HEK293T (cell line): ENCODE data around the gene NGF.

ENCODE experiments used
- CTCF ChIA-PET: fragments of 350-600 bp; formaldehyde crosslinking; extraction: SDS; loops from one replicate; lab custom pipeline; 2021; ENCODE audit warnings: antibody characterized with exemption, inconsistent platforms; lab: Yijun Ruan, JAX
- POLR2A ChIA-PET: fragments of 350-600 bp; formaldehyde crosslinking; extraction: SDS; loops from one replicate; lab custom pipeline; 2020; ENCODE audit warnings: antibody characterized with exemption, inconsistent platforms; lab: Yijun Ruan, JAX
- DNase-seq: peaks from one replicate; pipeline ENCODE4 v3.0.0; 2012; ENCODE audit warnings: mixed read lengths; ENCODE audit errors: extremely low spot score
- ARNT ChIP-seq: fragments of 450-650 bp; IDR thresholded peaks from 2 replicates; pipeline ENCODE4 v1.6.1; 2017; ENCODE audit warnings: mild to moderate bottlenecking
- BHLHE40 ChIP-seq: fragments of 450-650 bp; IDR thresholded peaks from 2 replicates; pipeline ENCODE4 v1.6.1; 2016; ENCODE audit warnings: mild to moderate bottlenecking, moderate library complexity, borderline replicate concordance
- CTBP1 ChIP-seq: fragments of 450-650 bp; IDR thresholded peaks from 2 replicates; pipeline ENCODE4 v1.6.1; 2016; ENCODE audit warnings: borderline replicate concordance
- ELF4 ChIP-seq: fragments of 450-650 bp; IDR thresholded peaks from 2 replicates; pipeline ENCODE4 v1.6.1; 2017; ENCODE audit warnings: antibody characterized with exemption
- FOXA1 ChIP-seq: fragments of 450-650 bp; IDR thresholded peaks from 2 replicates; pipeline ENCODE4 v1.6.1; 2016; ENCODE audit warnings: mild to moderate bottlenecking
- FOXK2 ChIP-seq: fragments of 450-650 bp; IDR thresholded peaks from 2 replicates; pipeline ENCODE4 v1.6.1; 2016; ENCODE audit warnings: mild to moderate bottlenecking
- FOXM1 ChIP-seq: fragments of 450-650 bp; IDR thresholded peaks from 2 replicates; pipeline ENCODE4 v1.6.1; 2017; ENCODE audit warnings: mild to moderate bottlenecking, borderline replicate concordance
- HDGF ChIP-seq: fragments of 450-650 bp; IDR thresholded peaks from 2 replicates; pipeline ENCODE4 v1.6.1; 2017; ENCODE audit warnings: antibody characterized with exemption, borderline replicate concordance
- L3MBTL2 ChIP-seq: fragments of 450-650 bp; conservative IDR thresholded peaks from 2 replicates; pipeline ENCODE4 v1.6.1; 2016; ENCODE audit warnings: mild to moderate bottlenecking
- LEF1 ChIP-seq: fragments of 450-650 bp; IDR thresholded peaks from 2 replicates; pipeline ENCODE4 v1.6.1; 2017; ENCODE audit warnings: mild to moderate bottlenecking, borderline replicate concordance
- NFRKB ChIP-seq: fragments of 450-650 bp; IDR thresholded peaks from 2 replicates; pipeline ENCODE4 v1.6.1; 2016; ENCODE audit warnings: mild to moderate bottlenecking, moderate library complexity
- PKNOX1 ChIP-seq: fragments of 450-650 bp; IDR thresholded peaks from 2 replicates; pipeline ENCODE4 v1.6.1; 2016
- SP1 ChIP-seq: fragments of 450-650 bp; IDR thresholded peaks from 2 replicates; pipeline ENCODE4 v1.6.1; 2017
- SUZ12 ChIP-seq: fragments of 450-650 bp; IDR thresholded peaks from 2 replicates; pipeline ENCODE4 v1.6.1; 2016; ENCODE audit warnings: mild to moderate bottlenecking
- TARDBP ChIP-seq: fragments of 450-650 bp; IDR thresholded peaks from 2 replicates; pipeline ENCODE4 v1.6.1; 2016
- ZNF384 ChIP-seq: fragments of 450-650 bp; IDR thresholded peaks from 2 replicates; pipeline ENCODE4 v1.6.1; 2016

NGF gene

GRCh38 chr1:115252585-115252984, 85.5 kb downstream of the NGF start:
- CTCF ChIA-PET, result no interaction called here
- TF ChIP-seq FOXA1 (no peak), HDGF (no peak), BHLHE40 (no peak), NFRKB (no peak), ELF4 (no peak), TARDBP (no peak), FOXK2 (no peak), SP1 (no peak), LEF1 (no peak), ARNT (no peak), CTBP1 (no peak), SUZ12 (no peak), FOXM1 (no peak), L3MBTL2 (no peak), PKNOX1 (no peak), ZNF384 (no peak)

GRCh38 chr1:115251856-115252255, 86.2 kb downstream of the NGF start:
- CTCF ChIA-PET, result interaction anchor here (0.6 to 1.2 kb wide), 2 partner anchors 49 to 207 kb away, joined by 3 to 4 read pairs; no protein-coding TSS in a partner anchor
- TF ChIP-seq BHLHE40, result no peak
- TF ChIP-seq ARNT, result no peak
- POLR2A ChIA-PET, result no interaction called here
- DNase-seq, result no peak

More at GRCh38 chr1:115252585-115252984, 85.5 kb downstream of the NGF start:
- POLR2A ChIA-PET, result no interaction called here
- DNase-seq, result no peak

- POLR2A ChIA-PET, result no interaction called here
- TF ChIP-seq FOXK2, result no peak
- no peak for TF ChIP-seq PKNOX1
- TF ChIP-seq L3MBTL2, result no peak
- TF ChIP-seq LEF1, result no peak
- TF ChIP-seq BHLHE40, result no peak
- no peak for TF ChIP-seq SP1
- no peak for TF ChIP-seq CTBP1
- TF ChIP-seq ARNT, result no peak
- no peak for TF ChIP-seq SUZ12
- no peak for TF ChIP-seq TARDBP
- no peak for TF ChIP-seq ELF4
- no peak for TF ChIP-seq ZNF384
- TF ChIP-seq NFRKB, result no peak
- no peak for TF ChIP-seq HDGF
- no peak for TF ChIP-seq FOXM1
- no peak for TF ChIP-seq FOXA1
- CTCF ChIA-PET, result interaction anchor here (0.6 to 1.2 kb wide), 2 partner anchors 49 to 207 kb away, joined by 3 to 4 read pairs; no protein-coding TSS in a partner anchor
- DNase-seq, result no peak
These were observed 86.7 kb downstream of the NGF start for GRCh38 chr1:115251340-115251748.

- CTCF ChIA-PET, result no interaction called here
These were observed 91.5 kb downstream of the NGF start for GRCh38 chr1:115246526-115246925.

GRCh38 chr1:115245227-115245626, 92.8 kb downstream of the NGF start:
- ChIA-PET CTCF (no interaction called here), POLR2A (no interaction called here)
- TF ChIP-seq BHLHE40 (no peak), SUZ12 (no peak), ELF4 (no peak), LEF1 (no peak), SP1 (no peak), ARNT (no peak), CTBP1 (no peak)

More at GRCh38 chr1:115246526-115246925, 91.5 kb downstream of the NGF start:
- DNase-seq, result no peak
- POLR2A ChIA-PET, result no interaction called here
- TF ChIP-seq FOXK2 (no peak), HDGF (no peak), PKNOX1 (no peak)

GRCh38 chr1:115242543-115242942, 95.5 kb downstream of the NGF start:
- POLR2A ChIA-PET, result no interaction called here
- CTCF ChIA-PET, result no interaction called here
- TF ChIP-seq FOXA1, result no peak
- no peak for TF ChIP-seq ZNF384
- no peak for TF ChIP-seq HDGF
- TF ChIP-seq FOXM1, result no peak
- no peak for TF ChIP-seq L3MBTL2
- TF ChIP-seq LEF1, result no peak
- no peak for DNase-seq

More at GRCh38 chr1:115245227-115245626, 92.8 kb downstream of the NGF start:
- no peak for DNase-seq

GRCh38 chr1:115241309-115241708, 96.7 kb downstream of the NGF start:
- DNase-seq, result no peak
- CTCF ChIA-PET, result no interaction called here
- TF ChIP-seq FOXM1 (no peak), CTBP1 (no peak), SP1 (no peak), FOXA1 (no peak), SUZ12 (no peak), ELF4 (no peak), BHLHE40 (no peak), LEF1 (no peak), FOXK2 (no peak), HDGF (no peak), L3MBTL2 (no peak), PKNOX1 (no peak), ZNF384 (no peak), NFRKB (no peak), TARDBP (no peak), ARNT (no peak)
- POLR2A ChIA-PET, result no interaction called here
